Mucosa of stomach (tissue), 1 donor: Measurements from ENCODE around the gene RIC3.

ENCODE experiments used
- H3K27me3 ChIP-seq: one replicate; pipeline ENCODE4 v1.7.0; 2013; ENCODE audit warnings: mild to moderate bottlenecking, low read length; ENCODE audit not compliant: control insufficient read depth, insufficient read depth
- H3K36me3 ChIP-seq: one replicate; pipeline ENCODE4 v1.7.0; 2013; ENCODE audit warnings: low read length; ENCODE audit not compliant: control insufficient read depth, insufficient read depth
- H3K4me1 ChIP-seq: one replicate; pipeline ENCODE4 v1.7.0; 2013; ENCODE audit warnings: mild to moderate bottlenecking, low read length; ENCODE audit not compliant: control insufficient read depth, insufficient read depth
- H3K4me3 ChIP-seq: one replicate; pipeline ENCODE4 v1.7.0; 2013; ENCODE audit warnings: low read length
- H3K9ac ChIP-seq: one replicate; pipeline ENCODE4 v1.7.0; 2013; ENCODE audit warnings: mild to moderate bottlenecking, low read length, moderate library complexity
- H3K9me3 ChIP-seq: one replicate; pipeline ENCODE4 v1.7.0; 2013; ENCODE audit warnings: mild to moderate bottlenecking, low read length, moderate library complexity; ENCODE audit not compliant: control insufficient read depth
- donor health status: Pancreatic carcinoma.

RIC3 gene

GRCh38 chr11:8081591-8082250 lies 87.1 kb downstream of the RIC3 start:
- Histone ChIP-seq H3K4me1 (no peaks in the 10 kb centered on the region), H3K9me3 (no peaks in the 10 kb centered on the region), H3K4me3 (no peak overlapping the region), H3K9ac (no peak overlapping the region), H3K27me3 (peaks cover 30% of the 10 kb centered on the region), H3K36me3 (no peaks in the 10 kb centered on the region)

- H3K9me3 ChIP-seq = no peaks in the 10 kb centered on the region
- H3K36me3 ChIP-seq = no peaks in the 10 kb centered on the region
- H3K4me1 ChIP-seq = no peaks in the 10 kb centered on the region
- H3K4me3 ChIP-seq = no peak within 1 kb of the TSS
- H3K27me3 ChIP-seq = peaks cover 30% of the 10 kb centered on the region
- no peak within 1 kb of the TSS for H3K9ac ChIP-seq
These were observed 87.9 kb downstream of the RIC3 start, which contains the start of gene TUB for GRCh38 chr11:8080674-8081590. TUB (plus strand) TSS chr11:8081211; CDS start chr11:8081511, 300 bp downstream.

- peaks cover 27% of the 10 kb centered on the region for H3K27me3 ChIP-seq
- H3K4me1 ChIP-seq = no peaks in the 10 kb centered on the region
- no peak overlapping the region for H3K4me3 ChIP-seq
- H3K9me3 ChIP-seq = no peaks in the 10 kb centered on the region
- no peak overlapping the region for H3K9ac ChIP-seq
- no peaks in the 10 kb centered on the region for H3K36me3 ChIP-seq
These were observed 88.7 kb downstream of the RIC3 start for GRCh38 chr11:8080069-8080670.

GRCh38 chr11:8079111-8079675 lies 89.6 kb downstream of the RIC3 start:
- peaks cover 27% of the 10 kb centered on the region for H3K27me3 ChIP-seq
- no peak overlapping the region for H3K4me3 ChIP-seq
- no peaks in the 10 kb centered on the region for H3K4me1 ChIP-seq

GRCh38 chr11:8075119-8075726 lies 93.6 kb downstream of the RIC3 start:
- Histone ChIP-seq H3K4me3 (no peak overlapping the region), H3K9me3 (no peaks in the 10 kb centered on the region), H3K9ac (no peak overlapping the region), H3K27me3 (peaks cover 6% of the 10 kb centered on the region), H3K36me3 (no peaks in the 10 kb centered on the region), H3K4me1 (no peaks in the 10 kb centered on the region)

More at GRCh38 chr11:8079111-8079675, 89.6 kb downstream of the RIC3 start:
- no peak overlapping the region for H3K9ac ChIP-seq
- no peaks in the 10 kb centered on the region for H3K36me3 ChIP-seq
- H3K9me3 ChIP-seq = no peaks in the 10 kb centered on the region

GRCh38 chr11:8071616-8072581 lies 96.9 kb downstream of the RIC3 start:
- H3K9ac ChIP-seq = no peak overlapping the region
- H3K4me3 ChIP-seq = no peak overlapping the region
- no peaks in the 10 kb centered on the region for H3K36me3 ChIP-seq
- H3K4me1 ChIP-seq = peaks cover 17% of the 10 kb centered on the region
- H3K9me3 ChIP-seq = no peaks in the 10 kb centered on the region
- H3K27me3 ChIP-seq = peaks cover 2% of the 10 kb centered on the region

- Histone ChIP-seq H3K4me3 (no peak overlapping the region), H3K36me3 (no peaks in the 10 kb centered on the region), H3K9me3 (no peaks in the 10 kb centered on the region), H3K4me1 (peaks cover 17% of the 10 kb centered on the region), H3K27me3 (peaks cover 2% of the 10 kb centered on the region), H3K9ac (no peak overlapping the region)
These were observed 98.3 kb downstream of the RIC3 start for GRCh38 chr11:8070417-8071115.

- Histone ChIP-seq H3K9ac (no peak overlapping the region), H3K4me3 (no peak overlapping the region), H3K27me3 (peaks cover 2% of the 10 kb centered on the region), H3K4me1 (peaks cover 17% of the 10 kb centered on the region), H3K9me3 (no peaks in the 10 kb centered on the region), H3K36me3 (no peaks in the 10 kb centered on the region)
These were observed 99.1 kb downstream of the RIC3 start for GRCh38 chr11:8069771-8070170.

- Histone ChIP-seq H3K4me1 (peaks cover 17% of the 10 kb centered on the region), H3K9ac (no peak overlapping the region), H3K36me3 (no peaks in the 10 kb centered on the region), H3K27me3 (peaks cover 2% of the 10 kb centered on the region), H3K4me3 (no peak overlapping the region), H3K9me3 (no peaks in the 10 kb centered on the region)
These were observed 100.1 kb downstream of the RIC3 start for GRCh38 chr11:8068605-8069221.

GRCh38 chr11:8067929-8068575 lies 100.8 kb downstream of the RIC3 start:
- Histone ChIP-seq H3K27me3 (peaks cover 2% of the 10 kb centered on the region), H3K4me3 (no peak overlapping the region), H3K9me3 (no peaks in the 10 kb centered on the region), H3K36me3 (no peaks in the 10 kb centered on the region), H3K4me1 (peaks cover 17% of the 10 kb centered on the region), H3K9ac (no peak overlapping the region)
